SK-N-SH (cell line): ENCODE results near the gene TNRC6A. TPM values are rescaled to one million over a fixed set of nuclear protein-coding genes. Genes with fewer than 3 reads are reported as not detected.

ENCODE experiments used
- CTCF ChIA-PET: fragments of 300-600, 350-600 bp; formaldehyde crosslinking; extraction: SDS; loops from one replicate; lab custom pipeline; 2021; lab: Yijun Ruan, JAX
- POLR2A ChIA-PET: fragments of 350-600 bp; sonication (Branson Sonifier 250); formaldehyde crosslinking; extraction: SDS; loops from one replicate; lab custom pipeline; 2020; ENCODE audit warnings: antibody characterized with exemption, inconsistent platforms; lab: Yijun Ruan, JAX
- DNase-seq: peaks from one replicate; pipeline ENCODE4 v3.0.0; 2012
- H2AFZ ChIP-seq: fragments of 200-600 bp; sonication (generic); 2 replicates; pipeline ENCODE4 v1.8.1; 2016; ENCODE audit warnings: antibody characterized with exemption, mild to moderate bottlenecking, low read depth
- H3F3A ChIP-seq: fragments of 200-600 bp; sonication (generic); replicated peaks from 2 replicates; pipeline ENCODE3; 2016; ENCODE audit warnings: antibody characterized with exemption, mild to moderate bottlenecking; ENCODE audit not compliant: insufficient read depth
- H3K27ac ChIP-seq, 2 experiments: fragments of 200-500 bp in 1 of 2; fragments of 200-600 bp in 1 of 2; sonication (Bioruptor generic) in 1 of 2; sonication (generic), shearing (Covaris generic) in 1 of 2; 2 replicates each; pipeline versions ENCODE4 v1.5.1 to v1.6.1; 2014 to 2016; ENCODE audit warnings: low read depth in 2 of 2, inconsistent platforms in 1 of 2, low read length in 1 of 2, mild to moderate bottlenecking in 1 of 2, mixed read lengths in 1 of 2
- H3K27me3 ChIP-seq: fragments of 200-600 bp; sonication (generic), shearing (Covaris generic); 2 replicates; pipeline ENCODE4 v1.6.1; 2016; ENCODE audit warnings: mixed run types; ENCODE audit not compliant: insufficient read depth
- H3K36me3 ChIP-seq, 2 experiments: fragments of 200-500 bp in 1 of 2; fragments of 200-600 bp in 1 of 2; sonication (Bioruptor generic) in 1 of 2; sonication (generic) in 1 of 2; replicated peaks in 1 of 2; 2 replicates each; pipeline versions ENCODE3 to v1.5.1; 2014 to 2016; ENCODE audit warnings: low read length in 1 of 2, mild to moderate bottlenecking in 1 of 2; ENCODE audit not compliant: insufficient read depth in 2 of 2, control insufficient read depth in 1 of 2
- H3K4me1 ChIP-seq, 2 experiments: fragments of 200-500 bp in 1 of 2; fragments of 200-600 bp in 1 of 2; sonication (Bioruptor generic) in 1 of 2; sonication (generic), shearing (Covaris generic) in 1 of 2; 2 replicates each; pipeline versions ENCODE4 v1.5.1 to v1.6.1; 2014 to 2016; ENCODE audit warnings: low read depth in 1 of 2, low read length in 1 of 2, mixed run types in 1 of 2; ENCODE audit not compliant: insufficient read depth in 2 of 2, control insufficient read depth in 1 of 2
- H3K4me2 ChIP-seq: fragments of 200-600 bp; sonication (generic), shearing (Covaris generic); 2 replicates; pipeline ENCODE4 v1.6.1; 2017; ENCODE audit warnings: mixed run types
- H3K4me3 ChIP-seq, 2 experiments: fragments of 200-500 bp in 1 of 2; fragments of 200-600 bp in 1 of 2; sonication (Bioruptor generic) in 1 of 2; sonication (generic), shearing (Covaris generic) in 1 of 2; 2 replicates each; pipeline versions ENCODE4 v1.5.1 to v1.8.1; 2014 to 2016; ENCODE audit warnings: low read depth in 2 of 2, inconsistent platforms in 1 of 2, low read length in 1 of 2, mild to moderate bottlenecking in 1 of 2, mixed read lengths in 1 of 2, moderate library complexity in 1 of 2
- H3K79me2 ChIP-seq: fragments of 200-600 bp; sonication (generic); 2 replicates; pipeline ENCODE4 v1.8.1; 2017; ENCODE audit warnings: mild to moderate bottlenecking; ENCODE audit not compliant: insufficient read depth
- H3K9ac ChIP-seq: fragments of 200-600 bp; sonication (generic); 2 replicates; pipeline ENCODE4 v1.6.1; 2017; ENCODE audit warnings: mixed run types
- H3K9me2 ChIP-seq: fragments of 200-600 bp; sonication (generic); 2 replicates; pipeline ENCODE4 v1.6.1; 2017; ENCODE audit warnings: mixed run types
- H3K9me3 ChIP-seq: fragments of 200-600 bp; sonication (generic); 2 replicates; pipeline ENCODE4 v1.6.1; 2017; ENCODE audit warnings: mixed run types, mild to moderate bottlenecking, moderate library complexity
- H4K20me1 ChIP-seq: fragments of 200-600 bp; sonication (generic); 2 replicates; pipeline ENCODE4 v1.6.1; 2017; ENCODE audit warnings: mild to moderate bottlenecking, mixed run types; ENCODE audit not compliant: insufficient read depth
- CHD2 ChIP-seq: fragments of 150-350 bp; IDR thresholded peaks from 2 replicates; pipeline ENCODE4 v1.6.1; 2018; ENCODE audit warnings: low read length; ENCODE audit not compliant: partially characterized antibody
- ELF1 ChIP-seq: IDR thresholded peaks from 2 replicates; pipeline ENCODE4 v1.4.0; 2012
- FOSL2 ChIP-seq: IDR thresholded peaks from 2 replicates; pipeline ENCODE4 v1.4.0; 2012; ENCODE audit warnings: low read depth, mild to moderate bottlenecking, moderate library complexity, borderline replicate concordance
- GABPA ChIP-seq: IDR thresholded peaks from 2 replicates; pipeline ENCODE4 v1.4.0; 2012; ENCODE audit warnings: low read depth, mild to moderate bottlenecking
- GATA2 ChIP-seq: sonication (generic); formaldehyde crosslinking; IDR thresholded peaks from 2 replicates; pipeline ENCODE4 v1.5.0; 2020; ENCODE audit warnings: mild to moderate bottlenecking, missing genetic modification reagents
- MEF2A ChIP-seq: IDR thresholded peaks from 2 replicates; pipeline ENCODE4 v1.4.0; 2012; ENCODE audit warnings: low read depth, borderline replicate concordance
- MXI1 ChIP-seq: IDR thresholded peaks from 2 replicates; pipeline ENCODE4 v1.6.1; 2012; ENCODE audit warnings: mild to moderate bottlenecking, low read depth, low read length, improper control_type of control experiment
- NFIC ChIP-seq: IDR thresholded peaks from 2 replicates; pipeline ENCODE4 v1.4.0; 2012; ENCODE audit warnings: borderline replicate concordance
- NRF1 ChIP-seq: IDR thresholded peaks from 2 replicates; pipeline ENCODE4 v1.6.1; 2012; ENCODE audit warnings: low read depth, mild to moderate bottlenecking, low read length
- RAD21 ChIP-seq: IDR thresholded peaks from 2 replicates; pipeline ENCODE4 v1.6.1; 2012; ENCODE audit warnings: mild to moderate bottlenecking, low read length
- REST ChIP-seq: IDR thresholded peaks from 2 replicates; pipeline ENCODE4 v1.6.1; 2012; ENCODE audit warnings: mild to moderate bottlenecking, low read depth, low read length, moderate library complexity
- SIN3A ChIP-seq: IDR thresholded peaks from 2 replicates; pipeline ENCODE4 v1.6.1; 2012; ENCODE audit warnings: low read depth, mild to moderate bottlenecking, low read length, moderate library complexity, borderline replicate concordance
- SMC3 ChIP-seq: IDR thresholded peaks from 2 replicates; pipeline ENCODE4 v1.6.1; 2012; ENCODE audit warnings: low read depth, low read length, improper control_type of control experiment
- TCF12 ChIP-seq: IDR thresholded peaks from 2 replicates; pipeline ENCODE4 v1.4.0; 2012
- TEAD4 ChIP-seq: IDR thresholded peaks from 2 replicates; pipeline ENCODE4 v1.4.0; 2012; ENCODE audit warnings: mild to moderate bottlenecking, borderline replicate concordance; ENCODE audit not compliant: insufficient read depth
- WGBS: methylation state at CpG from one replicate; pipeline ENCODE4 v1.1.6; 2017; ENCODE audit warnings: low lambda C conversion rate; 5-methylcytosine and 5-hydroxymethylcytosine counted together
- polyA plus RNA-seq, 3 experiments: library from polyadenylated mRNA; depleted of rRNA; stranded (reverse); fragments of >200 nt; gene quantifications; 2 replicates each; pipeline ENCODE4 v1.2.3, GENCODE V29; 2012
- TF ChIP-seq, protein P1 (sequence below): IDR thresholded peaks from 2 replicates; pipeline ENCODE4 v1.4.0; 2012; ENCODE audit warnings: low read depth

TNRC6A gene
- polyA plus RNA-seq, 1 of the 3 experiments (the other 2 are of a cell fraction): 32.5 TPM

DNA sequence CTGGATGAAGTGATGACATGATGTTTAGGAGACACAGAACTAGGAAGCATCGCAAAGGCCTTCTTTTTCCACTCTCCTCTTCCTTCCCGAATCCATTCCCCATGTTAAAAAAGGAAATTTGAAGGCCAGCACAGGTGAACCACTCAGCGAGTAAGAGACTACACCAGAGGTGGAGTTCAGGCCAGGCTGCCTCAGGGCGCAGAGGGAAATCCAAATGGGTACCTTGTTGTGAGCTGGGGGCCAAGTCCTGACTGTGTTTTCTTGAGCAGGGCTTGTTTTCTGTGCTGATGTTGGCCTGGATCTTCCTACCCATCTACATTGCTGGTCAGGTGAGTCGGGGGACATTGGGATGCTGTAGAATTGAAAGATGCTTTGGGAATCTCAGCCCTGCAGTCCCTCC lies 142.4 kb downstream of the TNRC6A start:
- ChIA-PET CTCF (no interaction called here), POLR2A (no interaction called here)
- 96% methylated on average over 5 of the region's 5 CpGs for WGBS
- H3F3A ChIP-seq: no peaks in the 10 kb centered on the region
- TF ChIP-seq NRF1: no peak
- no peak for TF ChIP-seq SMC3
- TF ChIP-seq CHD2: no peak
- no peak for TF ChIP-seq ELF1
- TF ChIP-seq RAD21: no peak
- TF ChIP-seq TCF12: no peak
- TF ChIP-seq, protein P1, sequence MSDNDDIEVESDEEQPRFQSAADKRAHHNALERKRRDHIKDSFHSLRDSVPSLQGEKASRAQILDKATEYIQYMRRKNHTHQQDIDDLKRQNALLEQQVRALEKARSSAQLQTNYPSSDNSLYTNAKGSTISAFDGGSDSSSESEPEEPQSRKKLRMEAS: no peak
- no peak for TF ChIP-seq SIN3A
- TF ChIP-seq MEF2A: no peak
- TF ChIP-seq GABPA: no peak
- no peak for TF ChIP-seq REST
- H3K9ac ChIP-seq: no peak overlapping the region
- no peaks in the 10 kb centered on the region for H3K9me3 ChIP-seq
- no peaks in the 10 kb centered on the region for H3K79me2 ChIP-seq
- H3K4me1 ChIP-seq: no peaks in the 10 kb centered on the region
- H3K4me2 ChIP-seq: no peak overlapping the region
- H3K36me3 ChIP-seq: no peaks in the 10 kb centered on the region
- no peak overlapping the region for H2AFZ ChIP-seq
- no peaks in the 10 kb centered on the region for H3K27me3 ChIP-seq
- no peaks in the 10 kb centered on the region for H3K9me2 ChIP-seq
- no peak overlapping the region for H3K4me3 ChIP-seq
- no peak for DNase-seq
- H3K27ac ChIP-seq: no peak overlapping the region
- no peaks in the 10 kb centered on the region for H4K20me1 ChIP-seq

GRCh38 chr16:24873028-24873427 lies 143.6 kb downstream of the TNRC6A start:
- no peaks in the 10 kb centered on the region for H3K9me2 ChIP-seq
- TF ChIP-seq GATA2 (CRISPR knock-in tag) (no peak), FOSL2 (no peak), TEAD4 (no peak), MXI1 (no peak), NFIC (no peak), CHD2 (no peak)
- WGBS: 56% methylated on average over 2 of the region's 2 CpGs
- POLR2A ChIA-PET: no interaction called here
- H3F3A ChIP-seq: no peaks in the 10 kb centered on the region
- no peaks in the 10 kb centered on the region for H3K9me3 ChIP-seq
- H3K9ac ChIP-seq: no peak overlapping the region
- no peaks in the 10 kb centered on the region for H3K27me3 ChIP-seq
- no peak overlapping the region for H3K4me3 ChIP-seq
- H3K4me1 ChIP-seq: no peaks in the 10 kb centered on the region
- H3K4me2 ChIP-seq: no peak overlapping the region
- no peaks in the 10 kb centered on the region for H4K20me1 ChIP-seq
- CTCF ChIA-PET: interaction anchor here (1.2 kb wide), 1 partner anchor 11 kb away, joined by 3 read pairs; no protein-coding TSS in a partner anchor
- DNase-seq: no peak
- H3K36me3 ChIP-seq: no peaks in the 10 kb centered on the region
- no peak overlapping the region for H2AFZ ChIP-seq
- no peak overlapping the region for H3K27ac ChIP-seq
- no peaks in the 10 kb centered on the region for H3K79me2 ChIP-seq
